Measurements from ENCODE around the gene TEKT2. TPM values are rescaled to one million over a fixed set of nuclear protein-coding genes. Genes with fewer than 3 reads are reported as not detected.
A peak's percentile ranks its signal among the peaks of the same experiment; 100 is the strongest.

TEKT2 gene
- total RNA-seq, 6 donors from 2014 or later = 0.69 to 24.3 (median 8.1) TPM

GRCh38 chr1:36099681-36100341 is 15.9 kb downstream of the TEKT2 start:
- H3K4me1 ChIP-seq = peaks cover 7 to 36% (median 24%) of the 10 kb centered on the region in 4 donors
- WGBS, 2 donors = 32 to 38% methylated on average over 8 to 16 of the region's 18 CpGs
- H3K9me3 ChIP-seq = no peaks in the 10 kb centered on the region
- peak; percentile 77 to 86 for ATAC-seq (ENCODE audit: low FRiP score in 2 of 2)
- no peak overlapping the region for H3K27ac ChIP-seq
- DNase-seq = peak; percentile 73 to 90
- no peak overlapping the region for H3K4me3 ChIP-seq
- TF ChIP-seq CTCF (IDR thresholded peaks at IDR 0.05) = peak; percentile 80 to 91 (median 84)
- no peak for TF ChIP-seq POLR2AphosphoS5 (IDR thresholded peaks at IDR 0.05)
- no peaks in the 10 kb centered on the region for H3K27me3 ChIP-seq
- peaks cover 0 to 12% (median 2%) of the 10 kb centered on the region in 4 donors for H3K36me3 ChIP-seq

GRCh38 chr1:36100376-36100775 is 16.5 kb downstream of the TEKT2 start:
- Histone ChIP-seq H3K9me3 (no peaks in the 10 kb centered on the region), H3K27me3 (no peaks in the 10 kb centered on the region), H3K27ac (no peak overlapping the region), H3K4me1 (peaks cover 7 to 31% (median 18%) of the 10 kb centered on the region in 4 donors), H3K4me3 (no peak overlapping the region), H3K36me3 (peaks cover 0 to 8% (median 0%) of the 10 kb centered on the region in 4 donors)
- DNase-seq = no peak
- no peak for ATAC-seq (ENCODE audit: low FRiP score in 2 of 2)
- no peak for TF ChIP-seq POLR2AphosphoS5 (IDR thresholded peaks at IDR 0.05)
- TF ChIP-seq EP300 (IDR thresholded peaks at IDR 0.05) = no peak
- no peak for TF ChIP-seq CTCF (IDR thresholded peaks at IDR 0.05)
- no peak for TF ChIP-seq POLR2A (IDR thresholded peaks at IDR 0.05)
- 56 to 86% methylated on average over 6 of the region's 6 CpGs for WGBS, 2 donors

- Histone ChIP-seq H3K27ac (no peak overlapping the region), H3K9me3 (no peaks in the 10 kb centered on the region), H3K4me1 (peaks cover 0 to 19% (median 7%) of the 10 kb centered on the region in 4 donors), H3K36me3 (no peaks in the 10 kb centered on the region), H3K27me3 (no peaks in the 10 kb centered on the region), H3K4me3 (no peak overlapping the region)
- no peak for DNase-seq
- 93 to 96% methylated on average over 5 of the region's 5 CpGs for WGBS, 2 donors
- TF ChIP-seq CTCF (IDR thresholded peaks at IDR 0.05) (no peak), POLR2A (IDR thresholded peaks at IDR 0.05) (no peak), POLR2AphosphoS5 (IDR thresholded peaks at IDR 0.05) (no peak), EP300 (IDR thresholded peaks at IDR 0.05) (no peak)
- ATAC-seq (ENCODE audit: low FRiP score in 2 of 2) = no peak
Measured at GRCh38 chr1:36101546-36101945, 17.7 kb downstream of the TEKT2 start.

GRCh38 chr1:36106269-36106668 is 22.4 kb downstream of the TEKT2 start:
- WGBS, 2 donors = 44 to 52% methylated on average over 5 of the region's 5 CpGs
- no peak overlapping the region for H3K4me3 ChIP-seq
- TF ChIP-seq EP300 (IDR thresholded peaks at IDR 0.05) = no peak
- no peak for TF ChIP-seq CTCF (IDR thresholded peaks at IDR 0.05)
- no peak for TF ChIP-seq POLR2AphosphoS5 (IDR thresholded peaks at IDR 0.05)
- TF ChIP-seq POLR2A (IDR thresholded peaks at IDR 0.05) = no peak
- H3K27me3 ChIP-seq = no peaks in the 10 kb centered on the region
- no peaks in the 10 kb centered on the region for H3K4me1 ChIP-seq
- no peak for ATAC-seq (ENCODE audit: low FRiP score in 2 of 2)
- no peaks in the 10 kb centered on the region for H3K36me3 ChIP-seq
- no peak for DNase-seq
- no peaks in the 10 kb centered on the region for H3K9me3 ChIP-seq
- H3K27ac ChIP-seq = no peak overlapping the region

GRCh38 chr1:36107394-36107793 is 23.5 kb downstream of the TEKT2 start:
- Histone ChIP-seq H3K4me1 (no peaks in the 10 kb centered on the region), H3K9me3 (no peaks in the 10 kb centered on the region), H3K36me3 (no peaks in the 10 kb centered on the region), H3K4me3 (no peak overlapping the region), H3K27ac (no peak overlapping the region), H3K27me3 (no peaks in the 10 kb centered on the region)
- peak in 1 of 2 donors; percentile 65 for DNase-seq
- peak; percentile 30 to 68 for ATAC-seq (ENCODE audit: low FRiP score in 2 of 2)
- TF ChIP-seq POLR2AphosphoS5 (IDR thresholded peaks at IDR 0.05) (no peak), EP300 (IDR thresholded peaks at IDR 0.05) (no peak), CTCF (IDR thresholded peaks at IDR 0.05) (no peak), POLR2A (IDR thresholded peaks at IDR 0.05) (no peak)
- 75 to 83% methylated on average over 9 of the region's 9 CpGs for WGBS, 2 donors
